Keratinocyte (primary cell): ENCODE measurements around the gene PALM3. TPM values are rescaled to one million over a fixed set of nuclear protein-coding genes. Genes with fewer than 3 reads are reported as not detected.

Experiments used
- DNase-seq: peaks from one replicate; pipeline ENCODE4 v3.0.0-alpha.2; 2011; ENCODE audit warnings: low read depth, missing footprints, low spot score
- FAIRE-seq: peaks from 2 replicates; lab custom pipeline; 2011; peaks lifted over from hg19 to GRCh38; lab: Jason Lieb, UNC
- H2AFZ ChIP-seq: 2 replicates; pipeline ENCODE4 v1.6.0; 2012; ENCODE audit warnings: low read length, control low read depth, inconsistent platforms; ENCODE audit not compliant: control insufficient read depth
- H3K27ac ChIP-seq: 2 replicates; pipeline ENCODE4 v1.5.1; 2011; ENCODE audit warnings: low read length; ENCODE audit not compliant: control insufficient read depth, insufficient read depth
- H3K27me3 ChIP-seq: 3 replicates; pipeline ENCODE4 v1.6.0; 2011; ENCODE audit warnings: low read length; ENCODE audit not compliant: control insufficient read depth, insufficient read depth; ENCODE audit errors: extremely low read depth
- H3K36me3 ChIP-seq, 2 experiments: 2 replicates in 1 of 2; 3 replicates in 1 of 2; pipeline ENCODE4 v1.5.1; 2011; ENCODE audit warnings: low read length in 2 of 2, mild to moderate bottlenecking in 1 of 2; ENCODE audit not compliant: control insufficient read depth in 2 of 2, insufficient read depth in 2 of 2; ENCODE audit errors: extremely low read depth in 1 of 2
- H3K4me1 ChIP-seq: 3 replicates; pipeline ENCODE4 v1.5.1; 2011; ENCODE audit warnings: low read length; ENCODE audit not compliant: control insufficient read depth, insufficient read depth; ENCODE audit errors: extremely low read depth
- H3K4me2 ChIP-seq: 3 replicates; pipeline ENCODE4 v1.6.0; 2011; ENCODE audit warnings: low read depth, low read length; ENCODE audit not compliant: control insufficient read depth, insufficient read depth; ENCODE audit errors: extremely low read depth
- H3K4me3 ChIP-seq, 3 experiments: fragments of 200-600 bp in 1 of 3; sonication (generic) in 1 of 3; 2 replicates in 2 of 3; 3 replicates in 1 of 3; pipeline ENCODE4 v1.5.1; 2011 to 2016; ENCODE audit warnings: low read length in 3 of 3, mild to moderate bottlenecking in 3 of 3, control low read depth in 2 of 3, inconsistent platforms in 1 of 3, low read depth in 1 of 3, mixed read lengths in 1 of 3, mixed run types in 1 of 3, moderate library complexity in 1 of 3; ENCODE audit not compliant: control insufficient read depth in 2 of 3, insufficient read depth in 2 of 3; ENCODE audit errors: extremely low read depth in 1 of 3
- H3K79me2 ChIP-seq: 2 replicates; pipeline ENCODE4 v1.6.0; 2012; ENCODE audit warnings: low read length; ENCODE audit not compliant: control insufficient read depth, insufficient read depth
- H3K9ac ChIP-seq: 3 replicates; pipeline ENCODE4 v1.6.0; 2011; ENCODE audit warnings: low read length; ENCODE audit not compliant: control insufficient read depth, insufficient read depth; ENCODE audit errors: extremely low read depth
- H3K9me1 ChIP-seq: 3 replicates; pipeline ENCODE4 v1.6.0; 2011; ENCODE audit warnings: low read length; ENCODE audit not compliant: control insufficient read depth, insufficient read depth; ENCODE audit errors: extremely low read depth
- H3K9me3 ChIP-seq: 2 replicates; pipeline ENCODE4 v1.5.1; 2012; ENCODE audit warnings: low read depth, low read length; ENCODE audit not compliant: control insufficient read depth
- H4K20me1 ChIP-seq: 3 replicates; pipeline ENCODE4 v1.6.0; 2011; ENCODE audit warnings: low read length; ENCODE audit not compliant: control insufficient read depth, insufficient read depth; ENCODE audit errors: extremely low read depth
- CTCF ChIP-seq, 3 experiments: IDR thresholded peaks in 1 of 3; conservative IDR thresholded peaks in 1 of 3; optimal IDR thresholded peaks in 1 of 3; 2 replicates in 2 of 3; 3 replicates in 1 of 3; pipeline versions ENCODE3 to v1.5.1; 2011; ENCODE audit warnings: low read length in 3 of 3, mild to moderate bottlenecking in 3 of 3, moderate library complexity in 2 of 3, control low read depth in 1 of 3, inconsistent platforms in 1 of 3; ENCODE audit not compliant: insufficient read depth in 2 of 3; ENCODE audit errors: extremely low read depth in 1 of 3
- EZH2 ChIP-seq: IDR thresholded peaks from one replicate; pipeline ENCODE4 v1.6.1; 2012; ENCODE audit warnings: inconsistent platforms, mild to moderate bottlenecking, low read length, moderate library complexity
- dilution Hi-C: fragments of 300-500 bp; cut with MboI; formaldehyde crosslinking; loops from one replicate; pipeline ENCODE4 v1.7.0; 2020; ENCODE audit warnings: low sequenced_read_pairs; ENCODE audit not compliant: extremely low pct_ligation_motif_present
- polyA plus RNA-seq, 5 experiments: library from polyadenylated mRNA; depleted of rRNA in 3 of 5; stranded (reverse) in 3 of 5; stranded (forward) in 1 of 5; unstranded in 1 of 5; fragments of >200 nt; gene quantifications; 1 replicate in 1 of 5; 2 replicates in 3 of 5; 3 replicates in 1 of 5; pipeline versions ENCODE4 v1.2.1 to v1.2.3, GENCODE V29; 2011 to 2012; ENCODE audit warnings: missing spikeins in 2 of 5, low read depth in 1 of 5, low replicate concordance in 1 of 5

The PALM3 gene
- polyA plus RNA-seq, 1 donor (not counting 4 experiments of a cell fraction or from before 2014, with no cell fraction given), result not detected

GRCh38 chr19:14054721-14055120 is 7.2 kb downstream of the PALM3 start:
- H3K9ac ChIP-seq, result no peak overlapping the region
- H3K79me2 ChIP-seq, result no peaks in the 10 kb centered on the region
- H3K9me1 ChIP-seq, result no peaks in the 10 kb centered on the region
- FAIRE-seq, result no peak
- no peaks in the 10 kb centered on the region for H3K9me3 ChIP-seq
- no peak for DNase-seq
- H4K20me1 ChIP-seq, result no peaks in the 10 kb centered on the region
- no peak for TF ChIP-seq EZH2
- no peak for TF ChIP-seq CTCF (optimal IDR thresholded peaks at IDR 0.05 in 1 of 3, IDR thresholded peaks at IDR 0.05 in 1 of 3, conservative IDR thresholded peaks at IDR 0.05 in 1 of 3; ENCODE audit: extremely low read depth in 1 of 3, insufficient read depth in 2 of 3, low read length in 3 of 3)
- dilution Hi-C loops, result no loop called here
- H3K4me2 ChIP-seq, result no peak overlapping the region
- no peak overlapping the region for H2AFZ ChIP-seq
- H3K27ac ChIP-seq, result no peak overlapping the region
- H3K27me3 ChIP-seq, result peaks cover 31% of the 10 kb centered on the region
- H3K4me3 ChIP-seq, result no peak overlapping the region
- H3K4me1 ChIP-seq, result no peaks in the 10 kb centered on the region
- H3K36me3 ChIP-seq, result peaks cover 0 to 2% of the 10 kb centered on the region in 2 experiments

- Histone ChIP-seq H3K79me2 (no peaks in the 10 kb centered on the region), H3K4me1 (no peaks in the 10 kb centered on the region), H3K36me3 (peaks cover 0 to 2% of the 10 kb centered on the region in 2 experiments), H3K4me3 (no peak overlapping the region), H3K9me1 (no peaks in the 10 kb centered on the region), H4K20me1 (no peaks in the 10 kb centered on the region), H3K9ac (no peak overlapping the region), H3K4me2 (no peak overlapping the region), H2AFZ (no peak overlapping the region), H3K27me3 (peaks cover 26% of the 10 kb centered on the region), H3K27ac (no peak overlapping the region), H3K9me3 (no peaks in the 10 kb centered on the region)
- no peak for TF ChIP-seq CTCF (optimal IDR thresholded peaks at IDR 0.05 in 1 of 3, IDR thresholded peaks at IDR 0.05 in 1 of 3, conservative IDR thresholded peaks at IDR 0.05 in 1 of 3; ENCODE audit: extremely low read depth in 1 of 3, insufficient read depth in 2 of 3, low read length in 3 of 3)
- no peak for TF ChIP-seq EZH2
- dilution Hi-C loops, result no loop called here
- DNase-seq (no peak), FAIRE-seq (no peak)
Measured at GRCh38 chr19:14054099-14054498, 7.8 kb downstream of the PALM3 start.
